ENCODE data around the gene C10orf62.

The C10orf62 gene

DNA sequence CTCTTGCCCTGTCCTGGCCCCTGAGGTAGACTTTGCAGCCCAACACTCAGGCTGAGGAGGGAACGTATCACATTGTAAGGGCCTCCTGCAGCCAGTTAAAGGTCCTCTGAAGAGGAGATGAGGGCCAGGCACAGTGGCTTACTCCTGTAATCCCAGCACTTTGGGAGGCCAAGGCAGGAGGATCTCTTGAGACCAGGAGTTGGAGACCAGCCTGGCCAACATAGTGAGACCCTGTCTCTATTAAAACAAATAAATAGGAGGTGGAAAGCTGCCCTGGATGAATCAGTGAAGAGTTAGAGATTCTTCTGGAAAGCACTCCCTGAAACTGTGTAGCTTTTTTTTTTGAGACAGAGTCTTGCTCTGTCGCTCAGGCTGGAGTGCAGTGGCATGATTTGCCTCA is 2.3 kb upstream of the C10orf62 start:
- DNase-seq (ENCODE audit: low spot score), result no peak

DNA sequence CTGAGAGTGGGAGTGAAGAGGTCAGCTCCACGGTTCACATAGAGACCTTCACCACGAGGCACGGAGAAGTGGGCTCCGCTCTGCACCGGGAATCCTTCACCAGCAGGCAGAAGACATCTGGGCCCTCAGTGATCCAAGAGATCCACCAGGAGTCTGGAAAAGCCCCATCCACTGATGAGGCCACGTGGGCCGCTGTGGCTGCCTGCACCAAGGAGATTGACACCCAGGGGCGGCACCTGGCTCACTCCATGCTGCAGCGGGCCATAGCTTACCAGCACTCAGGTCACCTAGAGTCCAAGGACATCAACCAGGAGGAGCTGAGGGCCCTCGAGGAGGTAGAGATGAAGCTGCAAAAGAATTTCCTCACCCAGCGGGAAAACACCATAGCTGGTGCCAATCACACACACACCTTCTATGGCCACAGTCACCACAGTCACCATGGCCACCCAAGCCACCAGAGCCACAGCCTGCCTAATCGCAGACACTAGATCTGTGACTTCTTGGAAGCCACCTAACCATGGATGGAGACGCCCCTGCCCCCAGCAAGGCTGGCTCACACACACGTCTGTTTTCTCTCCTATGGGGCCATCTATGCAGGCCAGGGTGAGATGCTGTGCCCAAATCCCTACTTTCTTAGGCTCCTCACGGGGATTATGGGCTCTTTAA is 694 bp downstream of the C10orf62 start:
- no peak for DNase-seq (ENCODE audit: low spot score)

DNA sequence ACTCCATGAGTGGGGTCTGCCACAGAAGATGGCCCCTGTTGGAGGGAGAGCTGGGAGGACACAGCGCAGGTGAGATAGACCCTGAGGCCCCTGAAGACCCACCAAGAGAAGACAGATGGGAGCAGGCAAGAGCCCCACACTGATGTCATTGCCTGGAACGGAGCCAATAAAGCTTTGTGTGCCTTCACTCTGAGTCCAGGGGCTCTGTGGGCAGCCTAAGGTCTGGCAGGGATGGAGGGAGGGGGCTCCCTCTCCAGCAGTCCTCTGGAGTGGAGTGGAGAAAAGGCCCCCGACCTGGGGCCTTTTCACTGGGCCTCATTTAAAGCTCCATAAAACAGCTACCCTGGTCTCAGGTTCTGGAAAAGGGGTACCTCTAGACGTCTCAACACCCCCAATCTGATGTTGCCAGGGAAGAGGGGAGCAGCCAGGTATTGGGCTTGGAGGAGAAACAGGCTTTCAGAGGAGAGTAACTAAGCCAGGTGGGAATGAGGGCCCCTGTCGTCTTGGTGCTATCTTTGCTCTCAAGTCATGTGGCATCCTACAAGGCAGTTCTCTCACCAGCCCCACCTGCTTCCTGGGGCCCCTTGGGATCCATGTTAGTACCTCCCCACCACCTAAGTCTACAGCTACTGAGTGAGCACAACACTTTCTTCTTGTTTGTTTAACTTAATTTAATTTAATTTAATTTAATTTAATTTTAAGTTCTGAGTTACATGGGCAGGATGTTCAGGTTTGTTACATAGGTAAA is 1.4 kb downstream of the C10orf62 start:
- no peak for DNase-seq (ENCODE audit: low spot score)

DNA sequence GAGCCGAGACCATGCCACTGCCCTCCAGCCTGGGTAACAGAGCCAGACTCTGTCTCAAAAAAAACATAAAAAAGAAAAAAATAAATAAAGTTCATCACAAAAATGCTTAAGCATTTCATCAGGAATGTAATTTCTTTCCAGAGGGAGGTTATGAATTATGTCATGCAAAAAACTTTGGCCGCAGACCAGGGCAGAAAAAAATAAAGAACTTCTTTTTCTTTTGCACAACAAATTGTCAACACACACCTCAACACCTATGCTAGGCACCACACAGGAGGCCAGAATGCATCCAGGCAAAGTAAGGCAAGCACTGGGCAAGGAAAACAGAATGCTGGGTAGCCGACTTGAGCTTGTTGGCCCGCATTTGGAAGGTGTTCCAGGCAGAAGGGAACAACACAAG is 3.9 kb downstream of the C10orf62 start:
- DNase-seq (ENCODE audit: low spot score), result no peak

DNA sequence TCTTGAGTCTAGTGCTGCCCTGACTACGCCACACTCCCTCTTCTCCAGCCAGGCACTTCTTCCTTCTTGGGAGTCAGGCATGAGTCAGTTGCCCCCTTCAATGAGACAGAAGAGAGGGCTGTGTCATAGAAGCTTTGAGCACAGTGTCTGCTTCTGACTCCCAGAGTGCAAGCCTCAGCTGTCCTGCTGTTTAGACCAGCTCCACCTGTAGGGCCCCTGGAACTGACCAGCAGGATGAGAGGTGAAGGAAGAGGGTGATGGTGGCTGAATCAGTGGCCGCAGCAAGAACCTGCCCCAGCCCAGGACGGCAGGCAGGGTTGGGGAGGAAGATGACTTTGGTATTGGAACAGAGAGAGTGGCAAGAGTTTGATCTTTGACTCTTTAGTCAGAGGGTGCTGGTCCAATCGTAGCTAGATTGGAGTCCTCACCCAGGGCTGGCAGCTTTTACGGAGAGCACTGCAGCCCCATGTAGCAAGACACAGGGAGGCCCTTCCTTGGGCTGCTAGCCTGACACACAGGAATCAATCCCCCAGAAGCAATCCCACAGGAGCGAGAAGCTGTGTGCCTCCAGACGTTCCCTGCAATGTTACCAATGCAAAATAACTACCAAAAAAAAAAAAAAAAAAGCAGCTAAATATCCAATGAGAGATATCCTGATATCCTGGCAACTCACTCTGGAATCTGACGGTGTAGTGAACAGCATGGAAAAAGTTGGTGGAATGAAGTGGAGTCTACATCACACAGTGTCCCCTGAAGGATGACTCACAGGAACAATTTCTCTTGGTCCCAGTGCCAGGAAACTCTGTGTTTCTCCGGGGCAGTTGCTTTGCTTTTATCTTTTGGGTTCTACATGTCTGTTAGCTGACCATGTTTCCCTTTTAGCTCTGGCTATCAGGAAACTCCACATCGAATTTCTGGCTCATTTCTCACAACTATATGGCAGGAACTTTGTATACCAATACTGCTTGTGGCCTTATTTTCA is 6.9 kb downstream of the C10orf62 start:
- DNase-seq (ENCODE audit: low spot score), result no peak

DNA sequence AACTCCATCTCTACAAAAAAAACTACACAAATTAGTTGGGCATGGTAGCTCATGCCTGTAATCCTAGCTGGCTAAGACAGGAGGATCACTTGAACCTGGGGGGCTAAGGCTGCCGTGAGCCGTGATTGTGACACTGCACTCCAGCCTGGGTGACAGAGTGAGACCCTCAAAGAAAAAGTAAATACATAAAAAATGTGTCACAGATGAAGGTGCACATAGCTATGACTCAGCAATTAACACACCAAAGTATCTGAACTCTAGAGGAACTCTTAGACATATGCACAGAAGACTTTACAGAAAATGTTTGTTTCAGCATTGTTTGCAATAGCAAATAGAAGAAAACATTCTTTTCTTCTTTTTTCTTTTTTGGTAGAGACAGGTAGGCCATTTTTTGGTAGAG is 8.3 kb downstream of the C10orf62 start:
- no peak for DNase-seq (ENCODE audit: low spot score)

DNA sequence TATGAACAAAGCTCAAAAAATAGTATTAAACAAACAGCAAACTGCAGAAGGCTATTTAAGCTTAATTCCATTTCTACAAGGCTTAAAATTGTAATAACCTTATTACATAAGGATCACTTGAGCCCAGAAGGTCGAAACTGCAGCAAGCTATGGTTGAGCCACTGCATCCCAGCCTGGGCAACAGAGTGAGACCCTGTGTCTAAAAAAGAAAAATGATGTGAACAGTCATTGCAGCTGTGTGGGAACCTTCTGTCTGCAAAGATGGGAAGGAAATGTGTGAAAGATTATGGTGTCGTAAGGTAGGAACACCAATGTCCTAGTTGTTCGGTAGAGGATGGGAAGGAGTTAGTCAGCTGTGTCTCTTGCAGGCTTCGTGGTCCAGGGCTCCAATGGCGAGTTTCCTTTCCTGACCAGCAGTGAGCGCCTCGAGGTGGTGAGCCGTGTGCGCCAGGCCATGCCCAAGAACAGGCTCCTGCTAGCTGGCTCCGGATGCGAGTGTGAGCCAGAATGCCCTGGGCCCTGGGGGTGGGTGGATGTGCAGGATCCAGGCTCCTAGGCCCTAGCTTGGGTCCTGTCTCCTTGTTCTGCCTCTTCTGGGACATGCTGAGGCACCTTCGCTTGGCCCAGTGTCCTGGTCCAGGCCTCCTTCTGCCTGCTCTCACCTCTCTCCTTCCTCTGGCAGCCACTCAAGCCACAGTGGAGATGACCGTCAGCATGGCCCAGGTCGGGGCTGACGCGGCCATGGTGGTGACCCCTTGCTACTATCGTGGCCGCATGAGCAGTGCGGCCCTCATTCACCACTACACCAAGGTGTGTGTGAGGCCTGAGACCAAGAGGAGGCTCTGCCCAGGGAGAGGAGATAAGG is 9.1 kb downstream of the C10orf62 start:
- DNase-seq (ENCODE audit: low spot score), result no peak

DNA sequence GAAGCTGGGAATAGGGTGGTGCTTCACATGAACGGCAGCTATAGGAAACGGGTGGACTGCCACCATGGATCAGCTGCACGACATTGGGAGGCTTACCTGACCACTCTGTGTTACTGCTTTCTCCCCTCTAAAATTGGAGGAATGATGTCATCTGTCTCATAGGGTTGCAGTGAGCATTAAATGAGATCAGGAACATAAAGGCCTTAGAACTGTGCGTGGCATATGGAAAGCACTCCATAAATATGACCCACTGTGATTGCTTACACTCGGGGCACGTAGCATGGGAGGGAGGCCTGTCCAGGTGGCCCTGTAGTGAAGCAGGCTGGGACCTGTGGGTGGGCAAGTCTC is 9.7 kb downstream of the C10orf62 start:
- DNase-seq (ENCODE audit: low spot score), result no peak

DNA sequence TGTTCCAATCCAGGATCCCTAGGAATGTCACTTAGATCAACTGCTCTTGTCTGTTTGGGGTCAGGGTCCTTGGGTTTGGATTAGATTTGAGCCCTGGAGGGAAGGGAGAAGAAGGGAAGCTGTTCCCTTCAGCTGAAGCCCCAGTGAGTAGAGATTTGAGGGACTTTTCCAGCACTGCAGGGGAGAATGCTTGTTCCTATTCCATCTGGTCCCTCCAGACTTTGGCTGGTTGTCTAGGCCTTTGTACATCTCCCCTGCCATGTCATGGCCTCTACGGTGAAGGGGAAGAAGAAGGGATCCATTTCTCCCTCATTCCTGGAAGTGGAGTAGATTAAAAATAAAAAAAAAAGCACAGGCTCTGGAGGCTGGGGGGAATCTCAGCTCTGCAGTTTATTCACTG is 11.1 kb downstream of the C10orf62 start:
- DNase-seq (ENCODE audit: low spot score), result no peak

DNA sequence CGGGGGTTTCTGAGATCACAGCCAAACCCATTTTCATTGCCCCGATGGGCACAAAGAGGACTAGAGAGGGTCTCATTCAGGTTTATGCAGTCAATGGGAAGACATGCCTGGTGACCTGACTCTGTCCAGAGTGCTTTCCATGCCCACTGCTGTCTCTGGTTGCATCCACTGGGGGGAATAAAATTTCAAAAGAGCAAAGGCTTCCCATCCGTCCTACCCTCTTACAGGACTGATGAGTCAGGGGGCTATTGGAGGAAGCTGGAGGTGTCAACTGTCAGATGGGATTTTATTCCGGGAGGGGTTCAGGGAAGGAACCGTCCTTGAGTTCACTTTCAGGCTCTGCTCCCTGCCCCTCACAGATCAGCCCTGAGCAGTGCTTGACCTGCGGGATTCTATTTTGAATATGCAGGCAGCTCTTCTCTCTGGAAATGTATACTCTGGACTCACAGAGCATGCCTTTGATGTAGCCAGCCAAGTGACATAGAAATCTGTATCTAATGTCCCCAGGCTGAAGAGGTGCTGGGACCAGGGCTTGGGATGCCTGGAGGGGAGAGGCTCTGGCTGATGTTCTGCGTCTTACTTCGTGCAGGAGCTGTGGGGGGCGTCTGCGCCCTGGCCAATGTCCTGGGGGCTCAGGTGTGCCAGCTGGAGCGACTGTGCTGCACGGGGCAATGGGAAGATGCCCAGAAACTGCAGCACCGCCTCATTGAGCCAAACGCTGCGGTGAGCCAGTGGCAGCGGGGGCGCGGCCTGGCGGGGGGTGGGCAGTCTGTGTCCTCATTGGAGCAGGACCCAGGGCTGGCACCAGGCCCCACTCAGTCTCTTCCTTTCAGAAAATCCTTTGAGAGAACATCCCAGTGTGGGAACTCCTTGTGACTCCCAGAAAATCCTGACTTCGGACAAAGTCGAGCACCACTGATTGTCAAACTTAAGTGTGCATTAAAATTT is 12.0 kb downstream of the C10orf62 start:
- no peak for DNase-seq (ENCODE audit: low spot score)

DNA sequence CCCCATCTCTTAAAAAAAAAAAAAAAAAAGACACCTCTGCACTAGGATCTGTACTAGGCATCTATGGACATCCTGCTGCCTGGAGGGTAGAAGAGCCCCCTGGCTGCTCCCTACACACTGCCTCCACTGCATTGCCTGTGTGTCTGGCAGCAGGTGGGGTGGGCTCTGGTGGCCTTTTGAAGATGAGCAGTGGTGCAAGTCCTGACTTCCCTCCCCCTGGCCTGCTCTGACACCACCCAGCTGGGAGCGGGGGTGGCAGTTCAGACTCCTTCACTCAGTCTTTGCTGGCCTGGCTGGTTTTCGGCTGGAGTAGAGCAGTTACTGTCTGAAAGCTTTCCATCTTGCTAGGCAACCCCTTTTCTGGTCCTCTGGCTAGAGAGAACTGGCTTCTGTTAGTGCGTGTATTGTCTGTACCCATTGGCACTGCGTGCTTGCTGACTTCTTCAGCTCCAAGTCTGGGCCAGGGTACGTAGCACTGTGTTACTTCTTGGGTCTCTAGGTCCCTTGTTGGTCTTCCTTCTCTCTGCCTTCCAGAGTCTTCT is 17.6 kb downstream of the C10orf62 start:
- DNase-seq (ENCODE audit: low spot score), result no peak

DNA sequence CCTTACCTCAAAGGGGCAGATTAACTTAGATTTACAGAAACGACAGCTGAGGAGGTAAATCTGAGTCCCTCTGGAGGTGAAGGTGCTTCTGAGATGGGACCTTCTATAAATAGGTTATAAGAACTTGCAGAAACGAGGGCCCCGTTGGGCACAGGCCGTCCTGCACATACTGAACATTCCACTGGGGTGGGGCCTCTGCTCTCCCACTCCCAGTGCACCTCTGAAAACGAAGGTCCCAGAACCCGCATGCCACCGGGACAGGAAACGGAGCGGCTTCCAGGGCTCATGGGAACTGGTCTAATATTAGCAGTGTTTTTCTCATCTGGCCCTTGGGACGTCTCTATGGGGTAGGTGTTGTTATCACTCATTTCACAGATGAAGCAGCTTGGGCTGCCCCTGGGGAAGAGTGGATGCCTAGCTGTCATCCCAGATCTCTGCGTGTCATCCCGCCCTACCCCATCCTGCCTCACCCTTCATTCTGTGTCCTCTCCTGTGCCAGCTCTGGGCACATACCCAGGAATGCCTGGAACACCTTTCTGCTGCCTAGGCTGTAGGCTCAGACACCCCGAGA is 19.6 kb downstream of the C10orf62 start:
- DNase-seq (ENCODE audit: low spot score), result no peak

DNA sequence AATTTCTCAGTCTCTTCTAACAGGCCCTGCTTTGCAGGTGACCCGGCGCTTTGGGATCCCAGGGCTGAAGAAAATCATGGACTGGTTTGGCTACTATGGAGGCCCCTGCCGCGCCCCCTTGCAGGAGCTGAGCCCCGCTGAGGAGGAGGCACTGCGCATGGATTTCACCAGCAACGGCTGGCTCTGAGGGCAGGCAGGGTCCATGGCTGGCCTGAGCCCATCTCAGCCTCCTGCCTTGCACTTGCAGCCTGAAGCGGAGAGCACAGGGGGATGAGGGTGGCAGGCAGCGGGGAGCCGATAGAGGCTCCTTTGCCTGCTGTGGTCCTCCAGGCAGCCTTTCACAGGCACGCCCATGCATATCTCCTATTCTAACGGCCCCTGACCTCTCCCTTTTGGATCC is 22.0 kb downstream of the C10orf62 start:
- no peak for DNase-seq (ENCODE audit: low spot score)

DNA sequence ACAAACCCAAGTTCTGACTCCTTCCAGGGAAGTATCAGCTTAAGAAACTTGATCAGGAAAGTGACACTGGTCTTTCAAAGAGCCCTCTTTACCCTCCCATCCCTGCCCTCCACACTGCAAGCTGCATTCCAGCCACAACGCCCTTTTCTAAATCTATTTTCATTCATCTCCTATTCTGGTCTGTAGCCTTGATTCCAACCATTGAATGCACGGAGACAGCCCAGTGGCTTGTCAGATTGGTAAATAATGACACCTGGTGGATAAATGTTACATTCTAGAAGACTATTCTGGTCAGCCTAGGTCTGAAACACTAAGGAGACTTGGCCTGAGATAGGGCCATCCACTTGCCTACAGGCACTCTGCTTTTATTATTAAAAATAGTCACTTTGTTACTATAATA is 22.9 kb downstream of the C10orf62 start:
- DNase-seq (ENCODE audit: low spot score), result peak; percentile 46

DNA sequence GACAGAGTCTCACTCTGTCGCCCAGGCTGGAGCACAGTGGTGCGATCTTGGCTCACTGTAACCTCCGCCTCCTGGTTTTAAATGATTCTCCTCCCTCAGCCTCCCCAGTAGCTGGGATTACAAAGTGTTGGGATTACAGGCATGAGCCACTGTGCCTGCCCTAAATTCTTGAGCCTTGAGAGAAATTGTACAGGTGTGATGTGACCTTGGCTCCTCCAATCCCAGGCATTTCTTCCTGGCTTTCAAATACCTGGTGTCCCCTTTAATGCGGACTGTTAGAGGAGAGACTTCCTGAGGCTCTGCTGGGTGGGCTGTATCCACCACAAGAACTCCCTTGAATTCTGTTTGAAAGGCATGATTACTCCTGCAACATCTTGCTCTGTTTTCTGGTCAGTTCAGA is 28.8 kb downstream of the C10orf62 start:
- no peak for DNase-seq (ENCODE audit: low spot score)

DNA sequence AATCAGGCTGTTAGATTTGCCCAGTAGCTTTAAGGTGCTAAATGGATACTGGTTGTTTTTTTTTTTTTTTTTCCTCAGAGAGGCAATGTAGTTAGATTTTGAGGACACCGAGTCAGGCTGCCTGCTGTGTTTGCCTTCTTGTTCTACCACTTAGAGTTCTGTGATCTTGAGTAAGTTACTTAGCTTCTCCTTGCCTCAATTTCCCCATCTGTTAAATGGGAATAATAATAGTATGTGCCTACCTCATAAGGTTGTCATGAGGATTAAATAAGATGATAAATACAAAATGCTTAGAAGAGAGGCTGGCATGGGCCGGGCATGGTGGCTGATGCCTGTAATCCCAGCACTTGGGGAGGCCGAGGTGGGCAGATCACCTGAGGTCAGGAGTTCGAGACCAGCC is 29.2 kb downstream of the C10orf62 start:
- no peak for DNase-seq (ENCODE audit: low spot score)

DNA sequence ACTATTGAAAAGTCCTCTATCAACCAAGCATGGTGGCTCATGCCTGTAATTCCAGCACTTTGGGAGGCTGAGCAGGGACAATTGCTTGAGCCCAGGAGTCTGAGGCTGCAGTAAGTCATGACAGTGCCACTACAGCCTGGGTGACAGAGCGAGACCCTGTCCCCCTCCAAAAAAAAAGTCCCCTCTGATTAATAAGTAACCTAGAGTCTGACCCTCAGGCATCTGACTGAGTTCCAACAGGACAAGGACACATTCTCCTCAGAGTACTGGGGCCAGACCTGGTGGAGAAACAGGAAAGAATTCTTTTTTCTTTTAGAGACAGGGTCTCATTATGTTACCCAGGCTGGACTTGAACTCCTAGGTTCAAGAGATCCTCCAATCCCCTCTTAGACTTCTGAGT is 33.8 kb downstream of the C10orf62 start:
- DNase-seq (ENCODE audit: low spot score), result no peak

DNA sequence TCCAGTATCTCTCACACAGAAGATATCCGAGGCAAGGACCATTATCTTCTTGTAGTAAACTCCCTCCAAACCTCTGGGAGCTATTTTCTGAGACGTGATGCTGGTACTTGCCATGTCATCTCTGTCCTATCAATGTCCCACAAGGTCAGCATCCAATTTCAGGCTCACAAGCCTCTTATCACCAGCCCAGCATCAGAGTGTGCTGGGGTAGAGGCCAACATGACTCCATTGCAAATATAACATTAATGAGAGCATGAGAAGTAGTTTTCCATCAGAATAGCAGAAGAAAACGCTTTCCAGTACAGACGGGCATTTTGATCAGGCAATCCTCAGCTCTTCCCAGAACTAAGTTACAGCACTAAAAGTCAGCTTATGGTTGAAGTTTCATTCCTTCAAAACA is 38.2 kb downstream of the C10orf62 start:
- DNase-seq (ENCODE audit: low spot score), result no peak

DNA sequence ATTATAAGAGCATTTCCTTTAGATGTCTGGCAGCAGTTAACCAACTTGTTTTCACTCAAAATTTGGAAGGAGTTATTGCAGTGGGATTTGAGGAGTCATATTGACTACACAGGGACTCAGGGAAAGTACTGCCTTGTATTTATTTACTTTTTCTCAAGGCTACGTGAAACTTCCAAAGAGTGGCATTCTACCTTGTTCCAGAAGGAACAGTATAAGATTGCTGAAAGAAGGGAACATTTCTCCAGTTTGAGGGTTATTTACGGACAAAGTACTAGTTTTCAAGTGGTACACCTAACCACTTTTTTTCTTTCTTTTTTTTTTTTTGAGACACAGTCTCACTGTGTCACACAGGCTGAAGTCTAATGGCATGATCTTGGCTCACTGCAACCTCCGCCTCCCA is 38.7 kb downstream of the C10orf62 start:
- DNase-seq (ENCODE audit: low spot score), result no peak

DNA sequence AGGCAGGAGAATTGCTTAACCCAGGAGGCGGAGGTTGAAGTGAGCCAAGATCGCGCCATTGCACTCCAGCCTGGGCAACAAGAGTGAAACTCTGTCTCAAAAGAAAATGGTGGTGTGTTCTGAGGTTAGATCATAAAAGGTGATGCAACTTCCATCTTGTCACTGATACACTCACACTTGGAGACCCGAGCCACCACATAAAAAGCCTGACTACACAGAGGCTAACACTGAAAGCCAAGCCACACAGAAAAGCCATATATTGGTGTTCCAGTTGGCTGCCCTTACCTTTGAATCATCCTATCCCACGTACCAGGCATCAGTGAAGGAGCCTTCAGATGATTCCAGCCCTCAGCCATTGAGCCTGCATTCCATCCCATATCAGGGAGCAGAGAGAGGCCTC is 39.8 kb downstream of the C10orf62 start:
- DNase-seq (ENCODE audit: low spot score), result no peak
